HG02642 (cell line): ENCODE data around the gene DYNLT4.
"Not testable (repeated sequence)": the region's sequence is repeated elsewhere in the genome, so short reads cannot be mapped to it uniquely, and the experiment has no call there.

Experiments used
- ATAC-seq: cut with Tn5 transposase; IDR thresholded peaks from one replicate; pipeline ENCODE4 v1.9.1; 2021; ENCODE audit warnings: mild to moderate bottlenecking; ENCODE audit not compliant: unreplicated experiment, poor library complexity

Gene DYNLT4

GRCh38 chr1:44806704-44807363, at the start of gene DYNLT4:
DYNLT4 (minus strand) TSS chr1:44807351; CDS start chr1:44806668, 683 bp downstream.
- ATAC-seq, result no peak

GRCh38 chr1:44855742-44856141, 48.6 kb upstream of the DYNLT4 start:
- ATAC-seq, result no peak

GRCh38 chr1:44854970-44855369, 47.8 kb upstream of the DYNLT4 start:
- no peak for ATAC-seq

- no peak for ATAC-seq
These were observed 46.0 kb upstream of the DYNLT4 start for GRCh38 chr1:44853201-44853600.

- no peak for ATAC-seq
These were observed 44.2 kb upstream of the DYNLT4 start for GRCh38 chr1:44851308-44851707.

- ATAC-seq, result no peak
These were observed 42.5 kb upstream of the DYNLT4 start for GRCh38 chr1:44849575-44850132.

- no peak for ATAC-seq
These were observed 41.5 kb upstream of the DYNLT4 start for GRCh38 chr1:44848456-44849181.

- ATAC-seq, result no peak
These were observed 40.7 kb upstream of the DYNLT4 start for GRCh38 chr1:44847845-44848244.

GRCh38 chr1:44846985-44847384, 39.8 kb upstream of the DYNLT4 start:
- ATAC-seq, result no peak

- no peak for ATAC-seq
These were observed 35.9 kb upstream of the DYNLT4 start, which contains the start of gene PTCH2 for GRCh38 chr1:44842862-44843655. PTCH2 (minus strand) TSS chr1:44843253; CDS start chr1:44842932, 321 bp downstream.

GRCh38 chr1:44842486-44842861, 35.3 kb upstream of the DYNLT4 start:
- ATAC-seq, result no peak

GRCh38 chr1:44839576-44839975, 32.4 kb upstream of the DYNLT4 start:
- no peak for ATAC-seq

GRCh38 chr1:44838294-44838693, 31.1 kb upstream of the DYNLT4 start:
- ATAC-seq, result not testable (repeated sequence)

GRCh38 chr1:44835738-44836675, 28.9 kb upstream of the DYNLT4 start:
- peak; percentile 66 for ATAC-seq

GRCh38 chr1:44834328-44834727, 27.2 kb upstream of the DYNLT4 start:
- ATAC-seq, result no peak

- no peak for ATAC-seq
These were observed 25.0 kb upstream of the DYNLT4 start for GRCh38 chr1:44832056-44832705.

GRCh38 chr1:44831516-44831915, 24.4 kb upstream of the DYNLT4 start:
- no peak for ATAC-seq

- no peak for ATAC-seq
These were observed 23.8 kb upstream of the DYNLT4 start for GRCh38 chr1:44830900-44831304.
